Dedifferentiated amniotic fluid mesenchymal stem cell (primary cell): ENCODE data around the gene PSMB5.
A peak's percentile ranks its signal among the peaks of the same experiment; 100 is the strongest.

ENCODE experiments used
- DNase-seq: peaks from one replicate; pipeline ENCODE4 v3.0.0-alpha.2; 2016; ENCODE audit errors: extremely low spot score

Gene PSMB5

DNA sequence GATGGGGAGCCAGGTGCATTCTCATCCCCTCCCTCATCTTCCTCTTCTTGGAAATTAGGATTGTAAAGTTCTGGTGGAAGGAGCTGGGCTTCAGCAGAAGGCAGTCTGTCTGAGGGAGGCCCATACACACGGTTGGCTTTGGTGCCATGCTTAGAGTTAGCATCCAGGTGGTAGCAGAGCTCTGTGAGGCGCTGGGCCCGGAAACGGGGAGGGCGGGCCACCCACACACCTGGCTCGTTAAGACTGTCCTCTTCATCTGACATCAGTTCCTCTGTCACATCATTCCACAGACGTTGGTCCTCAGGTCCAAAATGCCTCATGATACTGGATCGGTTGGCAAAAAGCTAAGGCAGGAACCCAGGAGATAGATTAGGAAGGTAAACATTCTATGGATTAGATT is 47.4 kb downstream of the PSMB5 start:
- DNase-seq: no peak

DNA sequence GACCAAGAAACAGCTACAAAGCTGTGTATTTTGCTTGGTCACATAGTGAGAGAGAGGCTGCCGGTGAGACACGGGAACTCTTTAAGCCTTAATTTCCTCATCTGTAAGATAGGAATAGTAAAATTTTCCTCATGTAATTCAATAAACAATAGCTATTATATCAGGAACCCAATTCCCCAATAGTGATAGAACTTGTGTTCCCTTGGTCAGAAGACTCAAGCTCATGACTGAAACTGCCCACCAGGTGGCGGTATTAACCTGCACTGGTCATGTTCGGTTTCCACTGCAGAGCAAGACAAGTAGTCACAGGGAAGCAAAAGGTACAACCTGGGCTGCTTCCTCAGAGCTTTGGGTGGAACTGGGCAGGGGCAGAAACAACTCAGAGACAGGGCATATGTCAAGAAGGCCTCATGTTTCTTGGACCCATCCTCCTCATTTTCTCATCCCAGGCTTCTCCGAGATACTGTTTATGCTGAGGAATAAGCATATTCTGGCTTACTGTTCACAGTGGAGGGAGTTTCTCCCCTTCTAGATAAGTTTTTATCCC is 48.1 kb downstream of the PSMB5 start:
- DNase-seq: peak; percentile 81

DNA sequence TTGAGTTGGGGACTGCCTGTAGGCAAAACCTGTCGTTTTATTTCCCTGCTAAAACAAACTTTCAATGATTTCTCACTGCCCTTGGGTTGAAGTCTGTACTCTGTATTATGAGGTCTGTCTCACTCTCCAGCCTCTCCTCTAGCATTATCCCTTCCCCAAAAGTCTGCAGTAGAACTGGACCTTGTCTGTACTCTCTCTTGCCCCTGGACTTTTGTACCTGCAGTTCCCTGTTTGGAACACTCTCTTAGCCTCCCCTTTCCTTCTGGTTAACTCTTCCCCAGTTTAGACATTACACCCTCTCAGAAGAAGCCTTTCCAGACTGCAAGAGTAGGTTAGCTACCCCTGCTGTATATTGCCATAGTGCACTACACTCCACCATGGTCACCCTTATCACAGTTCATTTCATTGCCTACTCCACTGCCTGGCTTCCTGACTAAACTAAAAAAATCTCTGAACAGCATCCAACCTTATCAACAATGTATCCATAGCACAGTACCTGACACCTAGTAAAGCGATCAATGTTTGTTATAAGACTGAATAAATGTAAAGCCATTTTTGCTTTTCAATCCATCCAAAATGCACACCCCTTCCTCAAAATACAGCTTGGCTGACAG is 48.7 kb downstream of the PSMB5 start:
- no peak for DNase-seq

DNA sequence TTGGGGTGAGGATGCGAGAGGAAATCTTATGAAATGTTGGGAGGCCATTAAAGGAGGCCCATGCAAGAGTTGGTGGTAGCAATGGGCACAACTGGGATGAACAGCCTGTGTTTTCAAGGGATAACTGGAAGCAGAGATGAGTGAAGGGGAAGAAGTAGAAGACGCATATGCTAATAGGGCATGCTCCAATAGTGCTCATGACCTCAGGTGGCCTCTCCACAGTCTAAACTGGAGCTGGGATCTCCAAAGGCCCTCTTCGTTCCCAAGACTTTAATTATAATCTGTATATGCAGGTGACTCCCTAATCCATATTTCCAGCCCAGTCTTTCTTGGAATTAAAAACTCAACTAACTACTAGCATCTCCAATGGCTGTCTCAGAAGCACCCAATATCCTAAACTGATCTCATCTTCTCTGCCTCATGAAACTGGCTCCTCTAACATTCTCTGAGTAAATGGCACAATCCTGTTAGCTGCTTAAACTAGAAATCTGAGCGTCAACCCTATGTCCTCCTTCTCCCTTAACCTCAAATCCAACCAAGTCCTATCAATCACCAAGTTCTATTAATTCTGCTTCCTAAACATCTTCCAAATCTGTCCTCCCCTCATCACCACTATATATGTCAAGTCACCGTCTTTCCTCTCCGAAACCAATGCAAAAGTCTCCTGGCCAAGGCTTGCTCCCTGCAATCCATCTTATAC is 49.6 kb downstream of the PSMB5 start:
- DNase-seq: no peak

DNA sequence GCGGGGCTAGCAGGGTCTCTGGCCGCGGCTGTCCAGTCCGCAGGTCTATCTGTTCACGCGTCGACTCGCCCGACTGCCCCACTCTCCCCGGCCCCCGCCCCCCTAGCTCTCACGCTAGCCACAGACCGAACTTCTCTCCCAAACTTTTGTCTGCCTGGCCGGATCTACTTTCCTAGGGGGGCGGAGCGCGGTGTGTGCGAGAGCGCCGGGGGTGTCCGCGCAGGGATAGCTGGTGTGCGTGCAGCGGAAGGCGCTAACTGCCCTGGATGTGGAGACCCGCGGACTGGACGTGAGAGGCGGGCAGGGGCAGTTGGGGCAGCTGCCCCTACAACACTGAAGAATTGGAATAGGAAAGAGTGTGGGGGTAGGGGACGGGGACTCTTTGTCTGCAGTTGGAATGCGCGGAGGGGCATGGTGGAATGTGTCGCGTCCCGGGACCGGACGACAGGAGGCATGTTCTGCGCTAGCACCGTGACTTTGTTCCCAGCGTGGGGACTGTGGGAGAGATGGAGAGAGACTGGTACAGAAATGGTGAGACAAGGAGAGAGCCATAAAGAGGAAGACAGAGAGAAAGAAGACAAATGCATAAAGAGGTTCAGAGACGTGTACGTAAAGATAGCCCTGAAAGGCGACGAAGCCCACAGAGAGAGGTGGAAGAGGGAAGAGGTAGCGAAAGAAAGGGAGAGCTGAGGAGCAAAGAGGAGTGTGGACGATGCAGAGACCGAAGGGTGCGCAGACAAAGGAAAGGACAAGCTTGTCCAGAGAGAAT is 52.0 kb downstream of the PSMB5 start, which contains the start of gene AJUBA:
Gene AJUBA, minus strand, starts transcription at position 75 of the 769 bp plus-strand sequence. CDS start 285 bp downstream, outside the sequence.
- DNase-seq: peak; percentile 94

DNA sequence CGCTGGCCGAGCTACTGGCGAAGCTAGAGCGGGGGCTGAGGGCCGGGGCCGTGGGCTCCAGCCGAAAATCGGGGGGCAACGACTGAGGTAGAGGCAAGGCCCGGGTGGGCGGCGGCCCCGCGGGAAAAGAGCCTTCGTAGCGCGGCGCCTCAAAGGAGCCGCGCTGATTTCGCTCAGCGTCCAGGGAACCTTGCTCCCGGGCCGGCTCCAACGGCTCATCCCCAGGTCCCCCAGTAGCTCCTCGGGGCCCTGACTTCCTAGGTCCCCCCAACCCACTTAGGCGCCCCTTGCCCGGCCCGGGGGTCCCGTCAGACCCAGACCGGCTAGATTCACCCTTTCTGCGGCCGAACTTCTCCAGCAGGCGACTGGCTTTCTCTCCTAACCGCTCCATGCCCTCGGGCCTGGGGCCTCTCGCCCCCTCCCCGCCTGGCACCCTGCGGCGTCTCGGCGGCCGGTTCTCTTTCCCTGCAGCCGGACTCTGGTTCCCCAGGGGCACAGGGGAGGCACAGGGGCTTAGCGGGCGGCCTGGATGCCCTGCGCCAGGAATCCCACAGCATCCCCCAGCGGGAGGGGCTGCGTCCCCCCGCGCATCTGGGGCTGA is 52.7 kb downstream of the PSMB5 start:
- no peak for DNase-seq

DNA sequence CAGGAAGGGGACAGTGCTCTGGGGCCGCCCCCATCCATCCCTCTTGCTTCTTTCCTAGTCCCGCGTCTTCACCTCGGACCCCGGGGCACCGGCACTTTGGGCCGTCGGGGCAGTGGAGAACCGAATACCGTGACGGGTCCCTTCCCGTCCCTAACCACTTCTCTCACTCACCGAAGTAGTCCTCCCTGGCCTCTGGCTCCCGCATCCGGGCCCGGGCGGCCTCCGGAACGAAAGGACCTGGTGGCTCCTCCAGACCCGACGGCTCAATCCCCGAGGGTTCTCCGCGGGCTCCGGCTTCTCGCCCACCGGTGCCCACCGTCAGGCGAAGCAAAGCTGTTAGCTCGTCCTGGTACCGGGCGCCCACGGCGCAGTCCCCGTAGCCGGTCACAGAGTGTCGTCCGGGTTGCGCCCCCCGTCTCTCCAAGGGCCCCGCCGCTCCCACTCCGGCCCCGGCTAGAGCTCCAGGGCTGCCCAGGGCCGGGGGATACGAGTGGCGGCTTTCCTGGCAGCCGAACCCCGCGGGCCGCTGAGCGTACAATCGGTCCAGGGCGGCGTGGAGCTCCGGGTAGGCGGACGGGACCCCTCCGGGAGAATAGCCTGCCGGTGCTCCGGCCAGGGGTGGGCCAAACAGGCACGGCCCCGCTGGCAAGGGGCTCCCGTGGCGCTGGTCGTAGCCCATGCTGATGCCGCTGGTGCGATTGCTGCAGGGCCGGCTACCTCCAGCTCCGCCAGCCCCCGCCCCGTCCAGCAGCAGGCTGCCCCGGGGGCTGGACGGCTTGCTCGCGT is 53.4 kb downstream of the PSMB5 start:
- no peak for DNase-seq

DNA sequence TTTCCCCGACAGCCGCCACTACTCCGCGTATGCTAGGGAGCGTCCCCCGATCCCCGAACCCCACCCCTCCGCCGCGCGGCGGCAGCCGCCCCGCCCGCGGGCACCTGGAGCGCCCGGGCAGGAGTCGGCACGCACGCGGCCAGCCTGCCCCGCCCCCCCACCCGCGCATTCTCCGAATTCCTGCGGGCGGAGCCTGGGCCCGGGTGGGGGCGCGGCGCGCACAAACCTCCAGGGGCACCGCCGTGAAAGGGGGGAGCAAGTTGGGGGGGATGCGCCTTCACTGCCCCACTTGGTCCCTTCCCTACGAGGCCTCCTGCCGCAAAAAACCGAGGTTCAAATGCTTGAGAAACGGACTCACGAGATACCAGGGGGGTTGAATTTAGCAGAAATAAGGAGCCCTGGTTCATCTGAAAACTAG is 54.0 kb downstream of the PSMB5 start:
- no peak for DNase-seq

DNA sequence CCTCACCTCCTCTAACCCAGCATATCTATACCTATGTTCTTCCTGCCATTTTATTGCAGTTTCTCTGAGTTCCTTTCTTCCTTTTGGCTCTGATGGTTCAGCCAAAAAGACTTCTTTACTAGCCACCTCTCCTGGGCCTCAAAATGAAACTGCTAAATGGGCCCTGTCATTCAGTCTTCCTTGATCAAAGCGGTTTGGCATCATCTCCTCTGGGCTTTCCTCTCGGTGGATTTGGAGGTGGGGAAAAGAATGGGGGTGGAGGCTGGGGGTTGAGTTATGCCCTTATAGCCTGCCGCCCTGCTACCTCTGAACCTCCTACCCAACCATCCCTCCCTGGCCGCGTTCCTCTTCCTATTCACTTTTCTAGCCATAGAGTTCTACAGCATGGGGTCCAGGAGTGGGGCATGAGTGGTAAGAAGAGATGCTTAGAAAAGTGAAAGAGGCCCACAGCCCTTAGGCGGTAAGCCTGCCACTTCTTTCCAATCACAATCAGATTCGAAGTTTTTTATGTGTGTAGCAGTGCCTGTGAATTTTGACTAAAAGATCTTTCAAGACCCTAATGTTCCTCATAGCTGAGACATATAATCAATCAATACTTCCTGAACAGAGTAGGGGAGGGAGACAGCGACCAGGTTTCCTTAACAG is 54.8 kb downstream of the PSMB5 start:
- DNase-seq: no peak

DNA sequence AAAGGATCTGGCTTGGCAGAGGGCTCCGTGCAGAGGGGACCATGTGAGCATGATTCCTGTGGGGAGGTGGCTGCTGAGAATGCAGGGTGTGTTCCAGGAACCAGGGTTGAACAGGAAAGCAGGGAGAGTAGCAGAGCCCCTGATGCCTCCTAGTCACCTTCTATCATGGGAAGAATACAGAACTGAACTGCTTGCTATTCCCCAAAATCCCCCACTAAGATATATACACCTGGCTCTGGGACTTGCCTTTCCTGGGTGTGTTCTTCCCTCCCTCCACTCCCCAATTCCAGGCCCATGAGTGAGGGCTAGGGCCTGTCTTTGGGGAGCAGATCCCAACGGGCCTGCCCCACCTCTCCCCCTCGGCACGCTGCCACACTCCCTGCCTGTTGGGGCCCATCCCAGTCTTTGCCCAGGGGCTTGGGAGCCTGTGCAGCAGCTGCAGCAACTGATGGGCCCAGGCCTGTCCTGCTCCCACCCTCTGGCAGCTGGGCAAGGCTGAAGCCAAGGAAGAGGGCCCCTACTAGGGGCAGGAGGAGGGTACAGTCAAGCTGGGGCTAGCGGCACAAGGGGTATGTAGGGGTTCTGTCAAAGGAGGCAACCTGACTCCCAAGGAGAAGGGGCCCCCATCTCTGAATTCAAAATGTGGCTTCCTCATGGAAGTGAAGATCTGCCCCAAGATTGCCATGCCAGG is 55.6 kb downstream of the PSMB5 start:
- no peak for DNase-seq

DNA sequence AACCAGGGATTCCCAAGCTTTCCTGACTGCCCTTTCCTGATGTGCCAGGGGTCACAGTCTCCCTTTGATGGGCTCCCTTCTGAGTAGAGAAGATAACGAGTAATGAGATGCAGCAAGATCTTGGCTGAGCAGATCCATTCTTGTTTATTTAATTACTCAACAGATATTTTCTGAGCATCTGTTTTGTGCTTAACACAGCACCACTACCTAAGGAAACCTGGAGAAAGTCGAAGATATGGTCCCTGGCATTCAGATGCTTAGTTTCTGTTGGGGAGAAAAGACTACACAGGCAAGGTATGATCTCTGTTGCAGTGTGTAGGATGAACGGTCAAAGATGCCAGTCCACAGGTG is 56.2 kb downstream of the PSMB5 start:
- no peak for DNase-seq

DNA sequence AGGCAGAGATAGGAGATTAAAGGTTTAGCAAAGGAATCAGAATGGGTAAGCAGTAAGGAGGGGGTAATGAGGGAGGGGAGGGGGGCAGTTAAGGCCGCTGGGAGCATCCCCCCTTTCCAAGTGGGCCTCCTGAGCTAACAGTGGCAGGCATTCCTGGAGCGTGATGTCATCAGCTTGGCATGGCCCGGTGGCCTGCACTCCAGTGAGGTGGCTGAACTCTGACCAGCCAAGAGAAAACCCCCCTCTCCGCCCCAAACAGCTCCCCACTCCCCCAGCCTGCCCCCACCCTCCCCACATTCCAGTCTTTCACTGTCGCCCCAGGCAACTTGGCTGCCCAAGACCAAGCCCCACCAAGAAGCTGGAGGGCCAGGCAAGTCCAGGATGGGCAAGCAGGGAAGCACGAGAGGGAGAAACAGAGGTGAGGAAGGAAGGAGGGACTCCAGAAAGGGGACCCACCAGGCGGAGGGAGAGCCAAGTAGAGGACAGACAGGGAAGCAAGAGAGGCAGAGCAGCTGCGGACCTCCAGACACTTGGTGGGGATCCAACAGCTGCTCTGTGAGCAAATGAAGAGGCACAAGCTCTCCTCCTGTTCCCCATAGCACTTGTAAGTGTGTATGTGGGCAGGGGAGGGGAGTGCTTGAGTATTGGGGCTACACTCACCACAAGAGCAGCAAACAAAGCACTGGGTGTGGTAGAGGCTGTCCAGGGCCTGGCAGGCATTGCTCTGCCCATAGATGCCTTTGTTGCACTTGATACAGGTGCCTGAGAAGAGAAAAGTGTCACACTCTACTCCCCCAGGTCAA is 56.8 kb downstream of the PSMB5 start:
- peak; percentile 51 for DNase-seq

DNA sequence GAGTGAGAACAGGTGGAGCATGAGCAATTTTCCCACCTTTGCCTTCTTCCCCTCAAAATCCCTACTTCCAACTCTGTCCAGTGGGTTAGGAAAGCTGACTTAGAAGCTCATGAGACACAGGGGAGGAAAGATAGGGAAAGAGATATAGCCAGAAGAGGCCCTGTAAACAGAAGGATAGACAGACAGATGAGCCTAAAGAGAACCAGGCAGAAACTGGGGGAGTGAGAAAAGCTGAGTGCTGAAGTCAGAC is 57.3 kb downstream of the PSMB5 start:
- no peak for DNase-seq

DNA sequence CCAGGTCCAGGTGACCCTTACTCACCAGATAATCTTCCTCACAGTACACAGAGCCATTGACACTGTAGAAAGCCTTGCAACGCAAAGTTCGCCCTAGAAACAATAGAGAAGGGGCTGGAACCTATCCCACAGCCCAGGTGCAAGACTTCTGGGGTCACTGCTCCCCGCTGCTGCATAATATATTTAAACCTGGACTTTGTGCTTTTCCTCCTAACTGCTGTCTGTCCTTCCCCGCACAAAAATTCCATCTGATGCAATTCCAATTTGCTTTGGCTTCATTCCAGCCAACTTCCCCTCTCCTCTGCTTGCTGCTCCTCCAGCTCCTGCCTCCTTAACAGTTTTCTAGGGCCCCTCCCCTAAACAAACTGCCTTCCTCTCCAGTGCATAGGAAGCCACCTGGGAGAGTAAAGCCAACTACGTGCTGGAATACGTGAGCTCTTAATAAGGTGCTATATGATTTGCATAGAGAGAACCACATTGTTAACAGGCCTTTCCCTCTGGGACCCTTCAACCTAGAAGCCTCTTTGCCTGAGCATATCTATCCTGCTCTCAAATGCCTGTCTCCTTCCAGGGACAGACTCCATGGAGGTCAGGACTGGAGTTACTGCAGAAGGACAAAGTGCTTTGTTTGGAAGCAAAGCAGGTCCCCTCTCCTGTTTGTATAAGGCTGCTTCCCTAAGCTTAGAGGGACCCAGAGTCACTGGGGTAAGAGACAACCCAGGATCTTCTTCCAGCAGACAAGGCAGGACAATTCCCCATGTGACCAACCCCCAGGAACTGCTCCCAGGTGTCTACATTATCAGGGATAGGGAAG is 57.9 kb downstream of the PSMB5 start:
- no peak for DNase-seq
